Amygdala (tissue), 56 donors: ENCODE data around the gene SORCS2.

Source experiments
- DNase-seq, 56 donors: peaks; one replicate each; lab custom pipeline; 2025; lab: John Stamatoyannopoulos, UW

The SORCS2 gene

GRCh38 chr4:7714738-7715137 is 522.4 kb downstream of the SORCS2 start:
- DNase-seq: no peak

GRCh38 chr4:7715271-7716009 is 523.1 kb downstream of the SORCS2 start:
- no peak for DNase-seq

- DNase-seq: no peak
Observed at GRCh38 chr4:7716010-7716721, 523.8 kb downstream of the SORCS2 start.

GRCh38 chr4:7717161-7717560 is 524.8 kb downstream of the SORCS2 start:
- no peak for DNase-seq

GRCh38 chr4:7717946-7718490 is 525.7 kb downstream of the SORCS2 start:
- DNase-seq: no peak

- peak in 45 of 56 donors; percentile 2 to 74 (median 31) for DNase-seq
Observed at GRCh38 chr4:7719354-7720174, 527.2 kb downstream of the SORCS2 start.

- DNase-seq: no peak
Observed at GRCh38 chr4:7721984-7722551, 529.7 kb downstream of the SORCS2 start.

- DNase-seq: no peak
Observed at GRCh38 chr4:7722766-7723387, 530.5 kb downstream of the SORCS2 start.

GRCh38 chr4:7723625-7724024 is 531.3 kb downstream of the SORCS2 start:
- DNase-seq: no peak

- peak in 9 of 56 donors; percentile 14 to 60 (median 30) for DNase-seq
Observed at GRCh38 chr4:7725951-7726350, 533.6 kb downstream of the SORCS2 start.

- no peak for DNase-seq
Observed at GRCh38 chr4:7726665-7727413, 534.5 kb downstream of the SORCS2 start.

GRCh38 chr4:7727749-7728148 is 535.4 kb downstream of the SORCS2 start:
- no peak for DNase-seq

- DNase-seq: no peak
Observed at GRCh38 chr4:7731437-7731836, 539.1 kb downstream of the SORCS2 start.

GRCh38 chr4:7732263-7732662 is 539.9 kb downstream of the SORCS2 start:
- no peak for DNase-seq

GRCh38 chr4:7733201-7733600 is 540.9 kb downstream of the SORCS2 start:
- DNase-seq: no peak

GRCh38 chr4:7733801-7734650 is 541.7 kb downstream of the SORCS2 start:
- no peak for DNase-seq

GRCh38 chr4:7734651-7735260 is 542.4 kb downstream of the SORCS2 start:
- no peak for DNase-seq

GRCh38 chr4:7735395-7735794 is 543.1 kb downstream of the SORCS2 start:
- no peak for DNase-seq
